H1 (cell line): ENCODE data around the gene VSNL1.

Source experiments
- CEBPB ChIP-seq: IDR thresholded peaks from 2 replicates; pipeline ENCODE4 v1.6.1; 2012; ENCODE audit warnings: low read depth, low read length
- CTCF ChIP-seq, 3 experiments: IDR thresholded peaks; 1 replicate in 2 of 3; 2 replicates in 1 of 3; pipeline versions ENCODE4 v1.5.1 to v1.6.1; 2011; ENCODE audit warnings: low read length in 3 of 3, mild to moderate bottlenecking in 3 of 3, inconsistent platforms in 2 of 3, low read depth in 1 of 3, moderate library complexity in 1 of 3; ENCODE audit not compliant: insufficient read depth in 1 of 3; ENCODE audit errors: control extremely low read depth in 1 of 3
- GABPA ChIP-seq: IDR thresholded peaks from 2 replicates; pipeline ENCODE4 v1.6.1; 2011; ENCODE audit warnings: mild to moderate bottlenecking, low read length, moderate library complexity, borderline replicate concordance; ENCODE audit not compliant: insufficient read depth
- KDM1A ChIP-seq: fragments of 200-600, 300-600 bp; sonication (generic); IDR thresholded peaks from 2 replicates; pipeline ENCODE4 v1.7.1; 2016; ENCODE audit warnings: mild to moderate bottlenecking, low read length, borderline replicate concordance
- NANOG ChIP-seq: IDR thresholded peaks from 2 replicates; pipeline ENCODE4 v1.6.1; 2011; ENCODE audit warnings: low read length, low read depth, mild to moderate bottlenecking, inconsistent platforms; ENCODE audit not compliant: insufficient read depth, poor library complexity, severe bottlenecking
- PHF8 ChIP-seq: fragments of 200-600 bp; sonication (generic); conservative IDR thresholded peaks from 2 replicates; pipeline ENCODE4 v1.7.1; 2012; ENCODE audit warnings: low read depth, mild to moderate bottlenecking, inconsistent platforms, low read length, moderate library complexity
- POLR2AphosphoS5 ChIP-seq: IDR thresholded peaks from 2 replicates; pipeline ENCODE4 v1.6.1; 2011; ENCODE audit warnings: low read depth, low read length
- RAD21 ChIP-seq, 2 experiments: IDR thresholded peaks in 1 of 2; conservative IDR thresholded peaks in 1 of 2; 2 replicates each; pipeline ENCODE4 v1.6.1; 2011; ENCODE audit warnings: low read depth in 2 of 2, low read length in 2 of 2, improper control_type of control experiment in 1 of 2, inconsistent platforms in 1 of 2, mild to moderate bottlenecking in 1 of 2, moderate library complexity in 1 of 2
- RFX5 ChIP-seq: IDR thresholded peaks from 2 replicates; pipeline ENCODE4 v1.6.1; 2011; ENCODE audit warnings: low read depth, low read length, improper control_type of control experiment, borderline replicate concordance
- RXRA ChIP-seq: IDR thresholded peaks from 2 replicates; pipeline ENCODE4 v1.6.1; 2011; ENCODE audit warnings: low read depth, mild to moderate bottlenecking, low read length, moderate library complexity; ENCODE audit not compliant: insufficient read depth
- SIN3A ChIP-seq, 2 experiments: IDR thresholded peaks in 1 of 2; conservative IDR thresholded peaks in 1 of 2; 2 replicates each; pipeline ENCODE4 v1.6.1; 2011 to 2012; ENCODE audit warnings: low read length in 2 of 2, improper control_type of control experiment in 1 of 2, low read depth in 1 of 2, mild to moderate bottlenecking in 1 of 2
- TCF12 ChIP-seq: IDR thresholded peaks from 2 replicates; pipeline ENCODE4 v1.6.1; 2011; ENCODE audit warnings: low read depth, mild to moderate bottlenecking, low read length

GRCh38 chr2:17506736-17507616 is 33.5 kb upstream of the VSNL1 start:
- TF ChIP-seq TCF12 (no peak), RFX5 (no peak), RXRA (no peak), CTCF (IDR thresholded peaks at IDR 0.05; ENCODE audit: control extremely low read depth in 1 of 3, insufficient read depth in 1 of 3, low read depth in 1 of 3, low read length in 3 of 3) (no peak), SIN3A (conservative IDR thresholded peaks at IDR 0.05 in 1 of 2, IDR thresholded peaks at IDR 0.05 in 1 of 2; ENCODE audit: low read depth in 1 of 2, low read length in 2 of 2) (no peak), PHF8 (no peak), RAD21 (IDR thresholded peaks at IDR 0.05 in 1 of 2, conservative IDR thresholded peaks at IDR 0.05 in 1 of 2; ENCODE audit: low read depth in 2 of 2, low read length in 2 of 2) (no peak), POLR2AphosphoS5 (no peak), CEBPB (no peak), GABPA (no peak), NANOG (no peak), KDM1A (no peak)
